Esophagus squamous epithelium (tissue), 4 donors: ENCODE results near the gene STIMATE.

Experiments
- POLR2A ChIP-seq, 4 donors: fragments of 450-650 bp; IDR thresholded peaks; one replicate each; pipeline ENCODE4 v1.6.1; 2017; ENCODE audit warnings: antibody characterized with exemption in 4 of 4, mild to moderate bottlenecking in 4 of 4, moderate library complexity in 3 of 4
- TF ChIP-seq, protein P1 (sequence below), 6 experiments: fragments of 450-650 bp in 4 of 6; fragments of 200-600 bp in 2 of 6; sonication (generic) in 2 of 6; IDR thresholded peaks; one replicate each; pipeline ENCODE4 v1.5.1; 2016 to 2019; ENCODE audit warnings: antibody characterized with exemption in 6 of 6, mild to moderate bottlenecking in 4 of 6, moderate library complexity in 4 of 6

DNA sequence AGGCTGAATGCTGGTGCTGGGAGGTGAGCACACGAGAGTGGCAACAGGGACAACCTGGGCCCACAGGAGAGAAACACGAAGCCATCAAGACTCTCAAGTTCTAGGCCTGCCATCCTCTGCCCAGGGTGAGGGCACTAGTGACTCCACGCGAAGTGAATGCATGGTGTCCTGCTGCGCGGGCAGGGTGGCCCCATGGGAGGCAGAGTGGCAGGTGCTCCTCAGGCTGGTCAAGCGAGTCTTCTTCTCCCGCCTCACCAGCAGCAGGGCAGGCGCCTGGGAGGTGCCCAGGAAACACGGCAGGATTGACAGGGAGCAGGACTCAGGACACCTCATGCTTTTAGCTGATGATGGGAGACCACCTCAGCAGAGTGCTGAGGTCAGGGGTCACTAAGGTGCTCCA lies 26.9 kb downstream of the STIMATE start:
- TF ChIP-seq, protein P1, sequence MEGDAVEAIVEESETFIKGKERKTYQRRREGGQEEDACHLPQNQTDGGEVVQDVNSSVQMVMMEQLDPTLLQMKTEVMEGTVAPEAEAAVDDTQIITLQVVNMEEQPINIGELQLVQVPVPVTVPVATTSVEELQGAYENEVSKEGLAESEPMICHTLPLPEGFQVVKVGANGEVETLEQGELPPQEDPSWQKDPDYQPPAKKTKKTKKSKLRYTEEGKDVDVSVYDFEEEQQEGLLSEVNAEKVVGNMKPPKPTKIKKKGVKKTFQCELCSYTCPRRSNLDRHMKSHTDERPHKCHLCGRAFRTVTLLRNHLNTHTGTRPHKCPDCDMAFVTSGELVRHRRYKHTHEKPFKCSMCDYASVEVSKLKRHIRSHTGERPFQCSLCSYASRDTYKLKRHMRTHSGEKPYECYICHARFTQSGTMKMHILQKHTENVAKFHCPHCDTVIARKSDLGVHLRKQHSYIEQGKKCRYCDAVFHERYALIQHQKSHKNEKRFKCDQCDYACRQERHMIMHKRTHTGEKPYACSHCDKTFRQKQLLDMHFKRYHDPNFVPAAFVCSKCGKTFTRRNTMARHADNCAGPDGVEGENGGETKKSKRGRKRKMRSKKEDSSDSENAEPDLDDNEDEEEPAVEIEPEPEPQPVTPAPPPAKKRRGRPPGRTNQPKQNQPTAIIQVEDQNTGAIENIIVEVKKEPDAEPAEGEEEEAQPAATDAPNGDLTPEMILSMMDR (IDR thresholded peaks at IDR 0.05) = no peak
- no peak for TF ChIP-seq POLR2A (IDR thresholded peaks at IDR 0.05)
